Mesendoderm (in vitro differentiated cells): ENCODE results near the gene PABPC3.

ENCODE experiments used
- DNase-seq: peaks from one replicate; pipeline ENCODE4 v3.0.0; 2013
- H2AK5ac ChIP-seq: 2 replicates; pipeline ENCODE4 v1.6.1; 2013; ENCODE audit warnings: low read length, inconsistent platforms
- H2BK120ac ChIP-seq: 2 replicates; pipeline ENCODE4 v1.6.1; 2013; ENCODE audit warnings: low read depth, mild to moderate bottlenecking, low read length, moderate library complexity, mixed read lengths
- H2BK15ac ChIP-seq: replicated peaks from 2 replicates; pipeline ENCODE4 v1.6.1; 2013; ENCODE audit warnings: low read depth, mild to moderate bottlenecking, moderate library complexity
- H2BK5ac ChIP-seq: 2 replicates; pipeline ENCODE4 v1.6.1; 2013; ENCODE audit warnings: low read length, inconsistent platforms
- H3K18ac ChIP-seq: 2 replicates; pipeline ENCODE4 v1.6.1; 2013; ENCODE audit warnings: mild to moderate bottlenecking, low read length, mixed read lengths
- H3K23ac ChIP-seq: one replicate; pipeline ENCODE4 v1.6.1; 2013; ENCODE audit warnings: low read length
- H3K27ac ChIP-seq: 2 replicates; pipeline ENCODE4 v1.5.1; 2013; ENCODE audit warnings: low read depth, mild to moderate bottlenecking, inconsistent platforms, low read length, moderate library complexity
- H3K27me3 ChIP-seq: 2 replicates; pipeline ENCODE4 v1.6.1; 2013; ENCODE audit warnings: low read length, control low read depth, mild to moderate bottlenecking, inconsistent platforms; ENCODE audit not compliant: insufficient read depth, poor library complexity
- H3K36me3 ChIP-seq: 2 replicates; pipeline ENCODE4 v1.6.1; 2013; ENCODE audit warnings: low read length, inconsistent platforms; ENCODE audit not compliant: control insufficient read depth, insufficient read depth
- H3K4ac ChIP-seq: one replicate; pipeline ENCODE4 v1.6.1; 2013; ENCODE audit warnings: low read depth, mild to moderate bottlenecking, low read length, moderate library complexity
- H3K4me1 ChIP-seq: 2 replicates; pipeline ENCODE4 v1.6.1; 2013; ENCODE audit warnings: low read depth, low read length, inconsistent platforms; ENCODE audit not compliant: control insufficient read depth
- H3K4me2 ChIP-seq: 2 replicates; pipeline ENCODE4 v1.6.1; 2013; ENCODE audit warnings: low read length
- H3K4me3 ChIP-seq: 2 replicates; pipeline ENCODE4 v1.5.1; 2013; ENCODE audit warnings: mild to moderate bottlenecking, low read length
- H3K56ac ChIP-seq: one replicate; pipeline ENCODE4 v1.6.1; 2013; ENCODE audit warnings: low read length
- H3K79me1 ChIP-seq: 2 replicates; pipeline ENCODE4 v1.6.1; 2013; ENCODE audit warnings: low read length, inconsistent platforms
- H3K79me2 ChIP-seq: 2 replicates; pipeline ENCODE4 v1.6.1; 2013; ENCODE audit warnings: mild to moderate bottlenecking, low read length; ENCODE audit not compliant: control insufficient read depth, insufficient read depth
- H3K9ac ChIP-seq: 2 replicates; pipeline ENCODE4 v1.6.1; 2013; ENCODE audit warnings: low read length, inconsistent platforms
- H4K5ac ChIP-seq: one replicate; pipeline ENCODE4 v1.6.1; 2013; ENCODE audit warnings: low read length
- H4K8ac ChIP-seq: one replicate; pipeline ENCODE4 v1.6.1; 2013; ENCODE audit warnings: low read depth, mild to moderate bottlenecking, control low read depth, low read length, moderate library complexity
- WGBS: extraction: QIAGEN DNeasy Blood & Tissue Kit; methylation state at CpG from one replicate; pipeline ENCODE4 v1.1.7; 2013; ENCODE audit warnings: low lambda C conversion rate, missing lambda C conversion rate; ENCODE audit not compliant: insufficient coverage; ENCODE audit errors: extremely low coverage; 5-methylcytosine and 5-hydroxymethylcytosine counted together

The PABPC3 gene

GRCh38 chr13:25132751-25133390 lies 36.9 kb downstream of the PABPC3 start:
- Histone ChIP-seq H3K4ac (no peak overlapping the region), H2AK5ac (no peak overlapping the region), H3K18ac (no peak overlapping the region), H3K27ac (no peak overlapping the region), H3K27me3 (no peaks in the 10 kb centered on the region), H3K79me1 (no peaks in the 10 kb centered on the region), H4K5ac (no peak overlapping the region), H3K4me1 (peaks cover 5% of the 10 kb centered on the region), H4K8ac (no peak overlapping the region), H3K36me3 (no peaks in the 10 kb centered on the region), H2BK15ac (no peak overlapping the region), H3K4me2 (no peak overlapping the region), H3K79me2 (no peaks in the 10 kb centered on the region), H2BK5ac (no peak overlapping the region), H2BK120ac (no peak overlapping the region), H3K56ac (no peak overlapping the region), H3K4me3 (no peak overlapping the region), H3K23ac (no peak overlapping the region), H3K9ac (no peak overlapping the region)
- no CpG with 5 or more reads among the region's 5 CpGs for WGBS
- DNase-seq: no peak

GRCh38 chr13:25135896-25136295 lies 40.0 kb downstream of the PABPC3 start:
- peaks cover 5% of the 10 kb centered on the region for H3K4me1 ChIP-seq
- no peak for DNase-seq
- H3K4me3 ChIP-seq: no peak overlapping the region
- H2BK15ac ChIP-seq: no peak overlapping the region
- no peak overlapping the region for H3K9ac ChIP-seq
- no peak overlapping the region for H4K8ac ChIP-seq
- H3K36me3 ChIP-seq: no peaks in the 10 kb centered on the region
- no peak overlapping the region for H3K23ac ChIP-seq
- no peak overlapping the region for H2BK5ac ChIP-seq
- no CpG with 5 or more reads among the region's 4 CpGs for WGBS
- H3K27ac ChIP-seq: no peak overlapping the region
- H2AK5ac ChIP-seq: no peak overlapping the region
- H3K27me3 ChIP-seq: no peaks in the 10 kb centered on the region
- no peaks in the 10 kb centered on the region for H3K79me1 ChIP-seq
- H3K18ac ChIP-seq: no peak overlapping the region
- no peak overlapping the region for H3K4me2 ChIP-seq
- no peak overlapping the region for H3K56ac ChIP-seq
- H3K79me2 ChIP-seq: no peaks in the 10 kb centered on the region
- no peak overlapping the region for H2BK120ac ChIP-seq
- no peak overlapping the region for H3K4ac ChIP-seq
- H4K5ac ChIP-seq: no peak overlapping the region

GRCh38 chr13:25136880-25137787 lies 41.2 kb downstream of the PABPC3 start:
- no peak overlapping the region for H4K5ac ChIP-seq
- peak; percentile 86 for DNase-seq
- peak overlapping the region; percentile 58 for H3K27ac ChIP-seq
- H2BK15ac ChIP-seq: no peak overlapping the region
- no peak overlapping the region for H2BK5ac ChIP-seq
- no peak overlapping the region for H3K23ac ChIP-seq
- no peak overlapping the region for H2BK120ac ChIP-seq
- WGBS: no CpG with 5 or more reads among the region's 15 CpGs
- H3K36me3 ChIP-seq: no peaks in the 10 kb centered on the region
- H3K4me2 ChIP-seq: no peak overlapping the region
- no peaks in the 10 kb centered on the region for H3K79me1 ChIP-seq
- peak overlapping the region; percentile 78 for H3K18ac ChIP-seq
- no peak overlapping the region for H3K9ac ChIP-seq
- H3K27me3 ChIP-seq: no peaks in the 10 kb centered on the region
- H3K56ac ChIP-seq: peak overlapping the region; percentile 26
- H3K4me1 ChIP-seq: peaks cover 5% of the 10 kb centered on the region
- H3K4me3 ChIP-seq: no peak overlapping the region
- H3K79me2 ChIP-seq: no peaks in the 10 kb centered on the region
- H3K4ac ChIP-seq: no peak overlapping the region
- no peak overlapping the region for H4K8ac ChIP-seq
- H2AK5ac ChIP-seq: no peak overlapping the region

- H3K27ac ChIP-seq: no peak overlapping the region
These were observed 41.8 kb downstream of the PABPC3 start for GRCh38 chr13:25137788-25138115.

GRCh38 chr13:25141042-25141441 lies 45.1 kb downstream of the PABPC3 start:
- Histone ChIP-seq H4K5ac (no peak overlapping the region), H3K4me3 (no peak overlapping the region), H3K79me2 (no peaks in the 10 kb centered on the region), H3K56ac (no peak overlapping the region), H3K18ac (no peak overlapping the region), H2BK120ac (no peak overlapping the region), H3K27ac (no peak overlapping the region), H4K8ac (no peak overlapping the region), H3K23ac (no peak overlapping the region), H3K4me1 (peaks cover 5% of the 10 kb centered on the region), H3K4ac (no peak overlapping the region), H2BK15ac (no peak overlapping the region), H2AK5ac (no peak overlapping the region), H2BK5ac (no peak overlapping the region), H3K36me3 (no peaks in the 10 kb centered on the region), H3K4me2 (no peak overlapping the region), H3K9ac (no peak overlapping the region), H3K27me3 (no peaks in the 10 kb centered on the region), H3K79me1 (no peaks in the 10 kb centered on the region)
- DNase-seq: no peak
- no CpG with 5 or more reads among the region's 5 CpGs for WGBS

More at GRCh38 chr13:25137788-25138115, 41.8 kb downstream of the PABPC3 start:
- no peak overlapping the region for H3K56ac ChIP-seq
- no peaks in the 10 kb centered on the region for H3K79me1 ChIP-seq
- H3K9ac ChIP-seq: no peak overlapping the region
- H4K8ac ChIP-seq: no peak overlapping the region
- H3K23ac ChIP-seq: no peak overlapping the region
- no CpG with 5 or more reads among the region's 3 CpGs for WGBS
- no peak overlapping the region for H2BK15ac ChIP-seq
- DNase-seq: no peak
- no peak overlapping the region for H2BK120ac ChIP-seq
- H3K27me3 ChIP-seq: no peaks in the 10 kb centered on the region
- no peak overlapping the region for H2AK5ac ChIP-seq
- peaks cover 5% of the 10 kb centered on the region for H3K4me1 ChIP-seq
- H3K36me3 ChIP-seq: no peaks in the 10 kb centered on the region
- H2BK5ac ChIP-seq: no peak overlapping the region
- no peak overlapping the region for H3K4me3 ChIP-seq
- no peak overlapping the region for H3K4me2 ChIP-seq
- H3K18ac ChIP-seq: peak overlapping the region; percentile 44
- no peak overlapping the region for H4K5ac ChIP-seq
- no peaks in the 10 kb centered on the region for H3K79me2 ChIP-seq
- H3K4ac ChIP-seq: peak overlapping the region; percentile 60
